NCI-H748 treated with DMSO at 0.1 percent for 48 hours (cell line): ENCODE results near the gene GASK1A.
"Not testable (repeated sequence)": the region's sequence is repeated elsewhere in the genome, so short reads cannot be mapped to it uniquely, and the experiment has no call there.

ENCODE experiments used
- DNase-seq: peaks from one replicate; lab custom pipeline; 2025; lab: John Stamatoyannopoulos, UW

Gene GASK1A

DNA sequence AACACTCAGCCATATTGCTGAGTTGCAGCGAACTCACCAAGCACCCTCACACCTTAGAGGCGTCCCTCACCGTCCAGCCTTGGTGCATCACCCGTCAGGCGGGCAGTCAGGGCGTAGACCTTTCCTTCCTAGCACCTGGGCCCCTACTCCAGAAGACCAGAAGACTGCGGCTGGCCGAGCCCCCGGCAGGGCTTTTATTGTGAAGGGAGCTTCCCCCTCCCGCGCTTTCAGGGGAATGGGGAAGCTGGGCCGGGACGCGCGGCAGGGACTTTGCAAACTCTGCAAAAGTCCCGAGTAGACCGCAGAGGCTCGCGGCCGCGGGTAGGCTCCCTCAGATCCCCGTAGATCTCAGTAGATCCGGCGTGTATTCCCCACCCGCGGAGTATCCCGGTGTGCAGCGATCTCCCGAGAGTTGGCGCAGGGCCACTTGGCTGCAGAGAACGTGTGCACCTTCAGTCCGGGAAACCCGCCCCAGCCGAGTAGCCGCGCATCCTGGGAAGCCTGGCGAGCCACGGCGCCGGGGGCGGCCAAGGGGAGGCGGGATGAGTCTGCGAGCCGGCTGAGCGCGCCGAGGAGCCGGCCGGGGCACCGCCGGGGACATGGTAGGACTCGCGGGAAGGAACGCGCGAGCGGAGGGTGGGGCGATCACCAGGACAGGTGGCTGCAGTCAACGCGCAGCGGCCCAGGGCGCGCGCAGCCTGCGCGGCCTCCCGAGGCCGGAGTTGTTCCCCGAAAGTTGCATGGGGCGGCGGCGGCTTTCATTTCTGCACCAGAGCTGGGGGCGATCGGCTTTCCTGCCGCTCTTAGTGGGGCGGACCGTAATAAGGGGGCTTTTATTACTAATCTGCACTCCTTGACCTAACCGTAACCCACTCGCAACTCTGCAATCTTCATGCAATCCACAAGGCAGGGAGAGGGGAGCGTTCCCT lies at the start of gene GASK1A:
Gene GASK1A, plus strand, starts transcription at position 268 of the 929 bp plus-strand sequence. Its CDS starts 332 bp downstream, at position 600.
- DNase-seq: no peak

DNA sequence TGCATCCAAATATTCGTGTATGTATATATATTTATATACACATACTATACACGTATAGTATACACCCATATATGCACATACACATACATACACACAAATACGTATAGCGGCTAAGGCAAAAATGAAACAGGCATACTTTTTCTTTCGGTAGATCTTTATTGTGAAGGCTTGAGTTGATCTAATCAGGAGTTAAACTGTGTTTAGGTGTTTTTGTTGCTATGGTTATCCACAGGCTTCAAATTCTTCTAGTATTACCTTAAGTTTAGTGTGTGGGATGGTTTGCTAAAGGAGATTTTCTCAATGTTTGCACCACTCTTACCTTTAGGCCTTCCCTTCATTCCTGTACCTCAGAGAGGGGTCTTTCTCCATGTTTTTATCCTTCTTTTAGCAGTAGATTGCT lies 45.0 kb upstream of the GASK1A start:
- no peak for DNase-seq

DNA sequence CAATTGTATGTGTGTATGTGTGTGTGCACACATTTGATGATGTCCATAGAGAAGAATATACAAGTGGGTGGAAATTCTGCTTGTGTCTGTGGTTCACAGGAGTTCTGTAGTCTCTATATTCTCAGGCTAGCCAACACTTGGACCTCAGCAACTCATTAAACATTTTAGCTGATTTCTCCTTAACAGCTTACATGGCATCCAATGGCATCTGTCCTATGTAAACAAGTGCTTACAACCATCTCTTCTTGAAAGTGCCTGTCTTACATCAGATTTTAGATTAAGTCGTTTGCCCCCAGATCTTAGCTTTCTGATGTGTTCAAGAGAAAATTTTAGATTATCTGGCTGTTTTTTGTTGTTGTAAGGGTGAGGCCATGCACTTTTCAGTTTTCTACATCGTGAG lies 44.2 kb upstream of the GASK1A start:
- no peak for DNase-seq

DNA sequence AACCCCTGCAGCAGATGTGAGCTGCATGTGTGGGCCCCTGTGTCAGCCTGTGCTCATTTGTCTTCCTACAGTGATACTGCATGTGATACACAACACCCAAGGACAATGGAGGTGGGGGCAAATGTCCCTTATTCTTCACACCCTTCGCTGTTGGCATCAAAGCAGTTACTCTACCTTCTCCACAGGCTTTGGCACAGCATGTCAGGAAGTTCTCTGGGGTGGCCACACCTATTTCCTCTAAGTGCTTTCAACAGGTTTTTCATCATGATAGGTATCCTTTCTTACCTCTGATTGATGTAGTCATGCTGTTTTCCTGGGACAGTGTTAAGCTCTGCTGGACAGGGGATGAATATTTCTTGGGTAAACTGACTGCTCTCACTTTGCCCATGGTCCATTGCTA lies 43.6 kb upstream of the GASK1A start:
- no peak for DNase-seq

DNA sequence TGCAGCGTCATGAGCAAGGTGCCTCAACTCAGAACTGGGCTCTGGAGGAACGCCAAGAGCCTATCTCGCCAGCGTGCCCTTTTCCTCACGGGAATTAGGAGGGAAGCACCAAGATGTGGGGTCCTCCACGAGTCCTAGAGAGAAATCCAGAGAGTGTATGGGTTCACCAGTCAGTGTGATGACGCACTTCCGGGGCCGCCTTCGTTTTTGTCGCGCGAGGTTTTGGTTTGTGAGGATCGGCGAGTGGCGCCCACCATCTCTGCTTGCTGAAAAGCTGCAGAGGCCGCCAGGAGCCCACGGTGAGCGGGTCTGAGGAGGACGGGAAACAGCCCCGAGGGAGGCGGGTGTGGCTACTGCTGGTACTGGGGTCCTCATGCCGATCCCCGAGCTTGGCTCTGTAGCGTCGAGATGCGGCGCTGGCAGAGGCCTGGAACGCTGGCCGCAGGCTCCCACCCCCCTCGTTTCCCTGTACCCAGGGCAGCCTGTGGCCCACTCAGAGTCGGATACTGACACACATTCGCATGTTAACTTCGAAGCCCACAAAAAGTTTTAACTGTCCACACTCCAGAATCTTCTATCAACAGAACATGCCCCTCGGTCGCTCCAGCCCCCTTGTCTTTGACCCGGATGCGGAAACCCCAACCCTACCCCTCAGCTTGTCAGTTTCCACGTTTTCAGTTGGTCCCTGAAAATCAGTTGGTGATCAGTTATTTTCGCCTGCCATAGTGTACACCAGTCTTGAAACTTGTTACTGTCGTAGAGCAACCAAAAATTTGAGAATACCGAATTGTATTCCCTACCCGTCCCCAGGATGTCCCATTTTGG lies 42.7 kb upstream of the GASK1A start:
- peak; percentile 67 for DNase-seq

DNA sequence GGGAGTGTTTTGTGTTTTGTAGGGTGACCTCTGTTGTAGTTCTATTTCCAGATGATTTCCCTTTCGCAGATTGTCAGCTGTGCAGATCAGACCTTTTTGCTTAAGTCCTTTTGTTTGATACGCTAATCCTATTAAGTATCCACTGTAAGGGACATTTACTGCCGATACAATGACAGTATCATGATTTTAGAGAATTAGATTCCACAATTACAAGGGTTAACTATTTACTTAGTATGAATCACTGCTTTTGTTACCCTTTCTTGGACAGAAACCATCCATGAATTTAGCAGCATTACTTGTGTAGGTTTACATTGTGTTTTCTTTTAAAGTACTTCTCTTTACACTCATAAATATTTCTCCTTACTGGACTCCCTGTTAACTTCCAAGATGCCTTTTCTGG lies 41.8 kb upstream of the GASK1A start:
- DNase-seq: no peak

DNA sequence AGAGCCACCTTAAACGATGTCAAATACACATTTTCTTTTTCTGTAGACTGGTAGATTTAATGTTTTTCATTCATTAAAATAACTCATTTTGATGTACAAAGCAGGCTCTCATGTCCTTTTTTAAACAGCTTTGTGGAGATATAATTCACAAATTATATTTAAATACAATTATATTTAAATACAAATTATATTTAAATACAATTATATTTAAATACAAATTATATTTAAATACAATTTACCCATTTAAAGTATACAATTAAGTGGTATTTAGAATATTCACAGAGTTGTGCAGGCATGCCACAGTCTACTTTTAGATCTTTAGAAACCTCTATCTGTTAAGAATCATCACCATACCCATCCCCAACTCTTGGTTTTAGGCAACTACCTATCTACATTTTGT lies 36.4 kb upstream of the GASK1A start:
- no peak for DNase-seq

DNA sequence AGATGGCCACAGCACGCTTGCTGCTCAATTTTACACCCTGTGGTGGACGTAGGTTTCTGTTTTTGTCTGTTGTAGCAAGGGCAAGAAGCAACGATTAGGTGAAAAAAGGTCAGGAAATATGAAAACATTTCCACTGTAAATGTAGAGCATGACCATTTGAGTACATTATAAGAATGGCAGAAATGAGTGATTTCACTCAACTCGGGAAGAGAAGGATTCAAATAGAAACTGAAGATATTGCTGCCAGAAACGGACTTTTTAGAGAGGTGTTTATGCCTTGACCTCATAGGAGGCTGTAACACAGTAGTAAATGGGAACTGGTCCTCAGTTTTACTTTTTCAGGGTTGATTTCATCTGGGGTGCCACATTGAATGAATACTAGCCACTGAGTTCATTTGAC lies 33.1 kb upstream of the GASK1A start:
- no peak for DNase-seq

DNA sequence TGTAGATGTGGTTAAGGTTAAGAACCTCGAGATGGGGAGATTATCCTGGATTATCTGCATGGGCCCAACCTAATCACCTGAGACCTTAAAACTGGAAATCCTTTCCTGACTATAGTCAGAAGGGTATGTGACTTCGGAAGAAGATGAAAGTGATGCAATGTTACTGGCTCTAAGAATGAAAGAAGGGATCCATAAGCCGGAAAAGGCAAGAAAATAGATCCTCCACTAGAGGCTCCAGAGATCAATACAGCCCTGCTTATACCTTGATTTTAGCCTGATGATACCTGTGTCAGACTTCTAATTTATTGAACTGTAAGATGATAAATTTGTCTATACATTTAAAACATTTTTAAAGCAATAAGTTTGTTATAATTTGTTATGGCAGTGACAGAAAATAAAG lies 21.5 kb upstream of the GASK1A start:
- DNase-seq: no peak

DNA sequence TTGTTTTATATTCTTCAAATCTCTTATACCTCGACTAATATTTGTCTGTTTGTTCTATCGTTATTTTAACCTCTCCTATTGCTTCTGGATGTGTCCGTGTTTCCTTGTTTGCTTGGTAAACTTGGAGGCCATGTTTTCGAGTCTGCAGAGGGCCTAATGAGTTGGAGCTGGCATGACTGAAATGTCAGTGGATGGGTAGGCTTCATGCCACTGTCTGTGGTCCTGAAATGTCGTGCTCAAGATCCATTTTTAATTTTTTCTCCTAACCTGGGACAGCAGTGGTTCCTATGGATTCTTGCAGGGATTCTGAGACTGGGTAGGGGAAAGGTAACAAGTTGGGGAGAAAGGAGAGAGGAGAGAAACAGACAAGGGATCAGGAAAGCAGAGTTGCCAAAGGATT lies 18.8 kb upstream of the GASK1A start:
- no peak for DNase-seq

DNA sequence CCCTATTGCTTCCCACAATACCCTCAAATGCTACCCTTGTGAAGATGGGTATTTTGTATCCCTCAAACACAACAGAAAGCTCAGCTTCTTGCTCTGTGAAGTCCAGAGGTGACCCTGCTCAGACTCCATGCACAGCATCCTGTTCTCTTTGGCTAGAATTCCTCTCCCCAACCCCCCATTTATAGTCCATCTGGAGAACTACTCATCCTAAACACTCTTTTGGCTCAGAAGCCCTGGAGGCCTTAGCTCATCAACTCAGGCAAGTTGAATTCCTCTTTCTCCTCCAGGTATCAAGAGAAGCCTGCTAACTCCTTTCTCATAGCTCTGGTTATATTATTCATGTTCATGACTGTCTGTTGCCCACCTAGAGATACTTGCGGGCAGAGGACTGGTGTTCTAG lies 18.3 kb upstream of the GASK1A start:
- no peak for DNase-seq

DNA sequence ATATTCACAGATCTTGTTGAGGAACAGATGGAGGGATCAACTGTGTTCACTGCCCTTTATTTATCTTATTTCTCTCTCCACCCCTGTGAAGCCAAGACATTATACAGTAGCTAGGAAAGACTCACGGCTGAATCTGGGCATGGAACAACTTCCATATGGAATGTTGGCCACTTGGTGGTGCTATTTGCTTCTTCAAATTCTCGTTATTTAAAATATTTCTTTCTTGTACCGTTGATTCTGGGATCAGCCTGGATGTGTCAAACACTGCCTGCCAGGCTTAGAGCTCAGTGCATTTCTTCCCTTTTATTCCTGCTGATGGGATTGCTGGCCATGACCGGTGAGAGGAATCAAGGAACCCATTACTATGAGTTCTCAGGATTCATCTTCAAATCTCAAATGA lies 17.5 kb upstream of the GASK1A start:
- DNase-seq: peak; percentile 23

DNA sequence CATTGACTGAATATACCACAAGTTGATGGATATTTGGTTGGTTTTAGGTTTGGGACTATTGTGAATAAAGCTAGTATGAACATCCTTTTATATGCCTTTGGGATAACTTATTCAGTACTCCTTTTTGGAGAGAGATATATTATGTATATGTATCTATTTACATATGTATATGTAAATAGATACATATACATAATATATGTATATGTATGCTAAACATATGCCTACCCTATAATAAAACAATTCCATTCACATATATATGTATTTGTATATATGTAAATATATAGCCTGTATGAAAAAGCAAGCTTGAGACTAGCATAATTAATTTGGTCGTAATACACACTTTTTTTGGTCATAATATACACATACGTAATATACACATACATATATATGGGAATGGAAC lies 15.8 kb upstream of the GASK1A start:
- no peak for DNase-seq

DNA sequence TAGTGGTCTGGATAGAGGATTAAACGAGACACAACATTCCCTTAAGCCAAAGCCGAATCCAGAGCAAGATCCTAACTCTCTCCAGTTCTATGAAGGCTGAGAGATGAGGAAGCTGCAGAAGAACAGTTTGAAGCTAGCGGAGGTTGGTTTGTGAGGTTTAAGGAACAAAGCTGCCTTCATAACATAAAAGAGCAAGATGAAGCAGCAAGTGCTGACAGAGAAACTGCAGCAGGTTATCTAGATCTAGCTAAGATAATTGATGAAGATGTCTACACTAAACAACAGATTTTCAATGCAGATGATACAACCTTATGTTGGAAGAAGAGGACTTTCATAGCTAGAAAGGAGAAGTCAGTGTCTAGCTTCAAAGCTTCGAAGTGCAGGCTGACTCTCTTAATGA lies 14.8 kb upstream of the GASK1A start:
- no peak for DNase-seq

DNA sequence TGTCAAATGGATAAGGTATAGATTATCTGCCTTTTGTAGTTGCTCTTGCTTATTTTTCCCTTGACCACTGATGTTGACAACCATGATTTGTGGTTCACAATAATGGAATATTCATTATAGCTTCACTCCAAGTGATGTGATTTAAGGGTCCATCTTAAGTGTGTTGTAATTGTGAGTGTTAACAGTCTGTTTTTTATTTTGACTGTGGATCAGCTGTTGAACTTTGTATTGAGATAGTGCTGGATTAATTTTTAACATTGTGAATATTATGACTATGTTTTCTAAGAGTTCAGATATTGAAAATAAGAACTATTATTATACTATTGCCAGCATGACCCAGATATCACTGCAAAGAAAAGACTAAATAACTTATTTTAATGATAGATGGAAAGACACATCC lies 8.6 kb upstream of the GASK1A start:
- no peak for DNase-seq

DNA sequence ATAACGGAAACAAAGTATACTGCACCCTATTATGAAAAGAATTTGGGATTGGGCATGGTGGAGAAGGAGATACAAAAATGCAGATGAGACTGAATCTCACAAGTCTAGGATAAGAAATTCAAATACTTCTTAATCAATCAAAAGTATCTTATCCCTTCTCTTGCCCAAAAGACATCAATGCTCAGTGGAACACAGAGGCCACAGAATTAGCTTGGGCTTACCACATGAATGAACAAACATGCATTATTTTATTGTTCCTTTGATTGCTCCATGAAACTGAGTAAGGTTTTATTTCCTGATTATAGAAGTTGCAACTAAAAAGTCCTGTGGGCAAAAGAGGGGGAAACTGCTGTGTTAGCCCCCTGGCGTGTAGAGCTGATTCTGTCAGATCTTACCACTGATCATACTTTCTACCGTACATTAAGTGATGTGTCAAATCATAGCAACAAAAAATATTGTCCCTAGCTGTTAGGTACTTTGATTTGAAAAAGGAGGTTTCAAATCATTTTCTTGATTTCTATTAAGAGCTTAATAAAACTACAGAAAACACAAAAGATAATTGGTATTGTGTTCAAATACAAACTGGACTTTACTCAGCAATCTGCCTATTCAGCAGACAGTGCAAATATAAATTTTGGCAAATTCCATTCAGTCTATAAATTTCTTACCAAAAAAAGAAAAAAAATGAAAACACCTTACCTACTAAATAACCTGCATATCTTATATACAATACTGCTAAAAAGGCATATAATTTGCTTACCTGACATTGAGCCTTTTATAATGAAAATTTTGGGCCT lies 7.9 kb upstream of the GASK1A start:
- DNase-seq: no peak

DNA sequence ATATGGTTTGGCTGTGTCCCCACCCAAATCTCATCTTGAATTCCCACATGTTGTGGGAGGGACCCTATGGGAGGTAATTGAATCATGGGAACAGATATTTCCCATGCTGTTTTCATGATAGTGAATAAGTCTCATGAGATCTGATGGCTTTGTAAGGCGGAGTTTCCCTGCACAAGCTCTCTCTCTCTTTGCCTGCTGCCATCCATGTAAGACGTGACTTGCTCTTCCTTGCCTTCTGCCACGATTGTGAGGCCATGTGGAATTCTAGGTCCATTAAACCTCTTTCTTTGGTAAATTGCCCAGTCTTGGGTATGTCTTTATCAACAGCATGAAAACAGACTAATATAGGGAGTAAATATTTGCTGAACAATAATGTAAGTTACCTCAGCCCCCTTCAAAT lies 4.2 kb upstream of the GASK1A start:
- not testable (repeated sequence) for DNase-seq

DNA sequence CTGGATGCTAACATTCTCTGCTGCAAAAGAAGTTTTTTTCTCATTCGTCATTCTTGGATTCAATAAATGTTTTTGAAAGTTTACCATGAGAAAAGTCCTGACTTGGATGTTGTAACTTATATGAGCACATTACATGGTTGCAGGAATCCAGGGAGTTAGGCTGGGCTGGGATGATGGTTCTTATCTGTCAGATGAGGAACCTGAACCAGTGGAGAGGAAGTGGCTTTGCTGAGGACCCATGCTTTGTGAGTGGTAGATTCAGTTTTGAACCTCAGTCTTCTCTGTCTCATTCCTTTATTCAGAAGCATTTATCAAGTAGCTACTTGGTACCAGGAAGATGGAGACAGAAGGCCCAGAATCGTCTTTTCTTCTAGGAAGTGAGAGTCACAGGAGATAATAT lies 3.7 kb upstream of the GASK1A start:
- no peak for DNase-seq

DNA sequence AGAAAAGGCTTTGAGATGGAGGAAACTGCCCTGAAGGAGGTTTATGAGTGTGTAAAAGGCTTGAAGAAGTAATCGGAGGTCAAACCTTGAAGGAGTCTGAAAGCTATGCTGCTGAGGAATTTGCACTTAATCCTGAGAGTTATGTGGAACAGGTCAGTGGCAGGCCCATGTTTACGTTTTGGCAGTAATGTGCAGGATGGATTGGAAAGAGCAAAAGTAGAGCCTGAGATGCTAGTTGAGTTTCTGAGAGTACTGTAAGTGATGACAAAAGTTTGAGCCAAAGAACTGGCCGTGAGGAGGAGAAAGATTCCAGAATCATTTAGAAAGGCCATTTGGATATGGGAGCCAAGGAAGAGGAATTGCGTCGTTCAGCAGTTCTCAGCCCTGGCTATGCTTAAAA lies 3.2 kb upstream of the GASK1A start:
- no peak for DNase-seq

DNA sequence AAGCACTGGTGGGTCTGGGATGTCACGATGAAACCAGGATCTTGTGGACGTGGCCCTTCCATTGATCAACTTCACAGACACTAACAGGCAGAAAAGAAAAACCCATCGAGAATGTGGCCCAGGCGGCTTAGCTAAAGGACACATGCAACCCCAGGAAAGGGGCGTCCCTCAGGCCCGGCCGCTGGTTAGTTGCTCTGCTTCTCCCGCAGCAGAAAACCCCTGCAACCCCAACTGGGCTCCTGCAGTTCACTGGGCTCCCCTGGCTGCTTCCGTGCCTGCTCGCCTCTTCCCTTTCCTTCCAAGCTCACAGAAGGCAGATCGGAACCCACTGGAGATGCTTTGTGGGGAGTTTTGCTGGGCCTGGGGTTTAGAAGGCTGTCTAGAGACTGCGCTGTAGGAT lies 1.1 kb downstream of the GASK1A start:
- DNase-seq: no peak

DNA sequence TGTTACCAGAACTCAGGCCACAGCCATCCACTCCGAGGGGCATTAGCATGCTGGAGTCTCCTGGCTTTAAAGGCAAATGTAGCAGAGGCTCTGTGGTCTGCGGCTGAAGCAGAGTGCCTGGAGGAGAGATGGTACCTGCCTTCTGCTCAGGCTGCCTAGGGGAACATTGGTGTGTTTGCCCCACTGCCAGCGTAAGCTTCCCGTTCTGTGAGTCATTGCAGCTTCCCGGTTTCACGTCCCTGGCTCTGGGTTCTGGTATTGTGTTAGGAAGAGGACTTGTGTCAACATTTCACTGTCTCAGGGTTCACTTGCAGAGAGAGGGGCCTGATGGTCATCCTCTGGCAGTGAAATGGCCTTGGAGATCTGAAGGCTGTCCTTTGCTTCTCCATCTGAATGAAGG lies 1.8 kb downstream of the GASK1A start:
- no peak for DNase-seq

DNA sequence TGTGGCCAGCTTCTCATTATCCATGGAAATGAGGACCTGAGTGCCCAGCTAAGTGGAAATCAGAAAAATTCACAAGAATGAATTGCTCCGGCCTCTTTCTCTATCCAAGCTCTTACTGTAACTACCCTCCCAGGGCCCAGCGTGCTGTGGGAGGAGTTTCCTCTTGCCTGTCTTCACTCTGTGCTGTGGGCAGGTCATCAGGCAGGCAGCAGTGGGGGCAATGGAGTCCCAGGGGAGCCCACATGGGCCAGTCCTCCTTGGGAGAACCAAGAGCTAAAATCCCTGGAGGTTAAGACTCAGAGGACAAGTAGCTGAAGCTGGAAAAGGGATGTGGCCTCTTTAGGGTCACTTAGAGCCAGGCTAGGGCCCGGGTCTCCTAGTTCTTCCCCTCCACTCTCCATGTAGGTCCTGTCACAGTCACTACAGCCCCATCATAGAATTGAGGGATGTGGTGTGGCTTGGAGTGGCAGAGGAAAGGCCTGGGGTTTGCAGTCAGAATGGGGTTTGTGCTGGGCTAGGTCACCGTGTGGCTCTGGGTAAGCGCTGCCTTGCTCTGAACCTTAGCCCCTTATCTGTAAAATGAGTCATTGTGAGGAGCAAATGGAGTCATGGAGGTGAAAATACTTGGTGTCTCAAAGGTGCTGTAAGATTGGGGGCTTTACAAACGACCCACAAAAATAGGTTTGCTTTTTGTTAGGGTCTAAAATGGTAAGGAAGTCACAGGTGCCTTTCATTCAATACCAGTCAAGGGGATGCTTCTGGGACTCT lies 3.7 kb downstream of the GASK1A start:
- DNase-seq: no peak
